Measurements from ENCODE around the gene RNU6-8. TPM values are rescaled to one million over a fixed set of nuclear protein-coding genes. Genes with fewer than 3 reads are reported as not detected.

RNU6-8 gene
- total RNA-seq, 2 donors from 2014 or later, result not detected

DNA sequence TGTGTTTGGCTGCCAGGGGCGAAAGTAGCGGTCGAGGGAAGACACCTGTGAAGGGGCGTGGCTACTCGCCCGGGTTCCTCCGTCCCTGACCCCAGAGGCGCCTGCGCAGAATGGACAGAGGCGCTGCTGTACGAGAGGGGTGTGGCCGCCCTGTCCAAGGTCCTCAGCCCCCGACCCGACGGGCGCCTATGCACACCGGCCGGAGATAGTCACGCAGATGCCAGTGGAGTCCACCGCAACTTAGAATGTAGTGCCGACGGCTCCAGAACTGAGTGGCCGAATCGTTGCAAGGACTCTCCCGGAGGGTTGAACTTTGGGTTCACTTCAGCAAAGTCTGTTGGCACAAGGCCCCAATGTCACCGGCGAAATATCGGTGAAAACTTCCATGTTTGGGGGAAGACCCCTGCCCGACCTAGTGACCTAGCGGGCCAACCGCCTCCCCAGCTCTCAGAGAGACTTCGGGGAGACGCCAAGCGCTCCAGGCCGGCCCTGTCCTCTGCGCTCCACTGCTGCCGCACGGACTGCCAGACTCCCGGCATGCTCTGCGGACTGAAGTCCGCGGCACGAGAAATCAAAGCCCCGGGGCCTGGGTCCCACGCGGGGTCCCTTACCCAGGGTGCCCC is 1.8 kb downstream of the RNU6-8 start:
- peaks cover 3% of the 10 kb centered on the region for H3K4me1 ChIP-seq
- peak; percentile 92 for DNase-seq
- H3K9me3 ChIP-seq, result no peaks in the 10 kb centered on the region
- H3K9ac ChIP-seq (ENCODE audit: low read depth in 2 of 2, low read length in 2 of 2), result peak overlapping the region; percentile 40 to 77
- H3K27me3 ChIP-seq, result no peaks in the 10 kb centered on the region
- peak overlapping the region; percentile 35 for H3K27ac ChIP-seq
- no peaks in the 10 kb centered on the region for H3K36me3 ChIP-seq
- intact Hi-C loops (cut with DNase I), result loop anchor here (5.0 kb wide), 1 partner anchor 124 kb away; the partner anchor contains the start of gene ARHGAP5
- TF ChIP-seq CTCF (IDR thresholded peaks at IDR 0.05), result no peak
- H3K4me3 ChIP-seq, result peak overlapping the region; percentile 46

DNA sequence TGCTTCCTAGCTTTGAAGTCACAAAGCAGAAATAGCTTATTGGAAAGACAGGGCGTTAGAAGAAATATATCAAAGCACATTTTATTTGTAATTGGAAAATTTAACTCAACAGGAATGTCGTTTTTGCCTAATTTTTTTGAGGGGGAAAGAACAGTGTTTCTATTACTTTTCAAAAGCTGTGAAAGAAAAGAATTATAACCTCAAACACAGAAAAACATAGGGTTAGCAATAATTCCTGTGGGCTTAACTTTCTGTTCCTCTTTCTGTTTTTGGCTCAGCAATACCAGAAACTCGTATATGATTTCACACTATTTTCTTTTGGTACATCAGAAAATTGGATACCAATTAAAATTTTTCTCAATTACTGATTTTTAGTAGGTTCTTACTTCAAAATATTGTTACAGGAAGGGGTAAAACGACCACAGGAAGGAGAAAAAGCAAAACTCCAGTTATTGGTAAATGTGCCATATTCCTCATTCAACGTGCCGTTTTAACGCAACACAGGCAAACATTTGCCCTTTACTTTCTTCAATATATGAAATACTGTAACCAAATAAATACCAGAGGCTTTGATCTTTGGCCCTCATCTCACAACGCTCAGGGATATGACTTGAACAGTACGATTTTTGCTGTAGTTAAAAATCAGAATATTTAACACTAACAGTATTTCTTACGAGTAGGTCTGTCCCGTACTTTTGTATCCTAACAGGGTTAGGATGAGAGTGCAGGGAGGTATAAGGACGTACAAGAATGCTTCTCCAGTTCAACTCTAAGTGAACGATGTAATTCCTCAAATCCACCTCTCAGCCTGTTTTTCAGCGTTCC is 2.5 kb downstream of the RNU6-8 start:
- DNase-seq, result no peak
- peak overlapping the region; percentile 46 for H3K4me3 ChIP-seq
- no peaks in the 10 kb centered on the region for H3K36me3 ChIP-seq
- peak overlapping the region; percentile 35 for H3K27ac ChIP-seq
- no peaks in the 10 kb centered on the region for H3K9me3 ChIP-seq
- H3K9ac ChIP-seq (ENCODE audit: low read depth in 2 of 2, low read length in 2 of 2), result peak overlapping the region; percentile 40 to 77
- H3K4me1 ChIP-seq, result peaks cover 3% of the 10 kb centered on the region
- intact Hi-C loops (cut with DNase I), result loop anchor here (5.0 kb wide), 1 partner anchor 123 kb away; the partner anchor contains the start of gene ARHGAP5
- no peaks in the 10 kb centered on the region for H3K27me3 ChIP-seq
- TF ChIP-seq CTCF (IDR thresholded peaks at IDR 0.05), result no peak

GRCh38 chr14:32197919-32198318 is 5.2 kb downstream of the RNU6-8 start:
- Histone ChIP-seq H3K9me3 (no peaks in the 10 kb centered on the region), H3K27ac (no peak overlapping the region), H3K4me1 (peaks cover 3% of the 10 kb centered on the region), H3K4me3 (no peak overlapping the region), H3K9ac (ENCODE audit: low read depth in 2 of 2, low read length in 2 of 2) (no peak overlapping the region), H3K27me3 (no peaks in the 10 kb centered on the region), H3K36me3 (no peaks in the 10 kb centered on the region)
- no peak for TF ChIP-seq CTCF (IDR thresholded peaks at IDR 0.05)
- DNase-seq, result no peak
- intact Hi-C loops (cut with DNase I), result no loop called here

DNA sequence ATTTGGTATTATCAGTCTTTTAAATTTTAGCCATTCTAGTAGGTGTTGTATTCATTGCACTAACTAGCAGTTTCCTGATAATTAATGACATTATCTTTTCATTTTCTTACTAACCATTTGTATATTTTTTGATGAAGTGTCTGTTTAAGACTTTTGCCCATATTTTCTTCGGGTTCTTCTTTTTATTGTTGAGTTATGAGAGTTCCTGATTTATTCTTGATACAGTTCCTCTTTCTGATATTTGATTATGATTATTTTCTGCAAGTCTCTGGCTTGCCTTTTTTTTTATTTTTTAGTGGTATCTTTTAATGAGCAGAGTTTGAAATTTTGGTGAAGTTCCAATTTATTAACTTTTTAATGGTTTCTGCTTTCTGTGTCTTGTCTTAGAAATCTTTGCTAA is 7.4 kb downstream of the RNU6-8 start:
- intact Hi-C loops (cut with DNase I), result no loop called here
- Histone ChIP-seq H3K9me3 (no peaks in the 10 kb centered on the region), H3K27ac (no peak overlapping the region), H3K27me3 (no peaks in the 10 kb centered on the region), H3K4me1 (no peaks in the 10 kb centered on the region), H3K4me3 (no peak overlapping the region), H3K9ac (ENCODE audit: low read depth in 2 of 2, low read length in 2 of 2) (no peak overlapping the region), H3K36me3 (no peaks in the 10 kb centered on the region)
- no peak for TF ChIP-seq CTCF (IDR thresholded peaks at IDR 0.05)
- no peak for DNase-seq

DNA sequence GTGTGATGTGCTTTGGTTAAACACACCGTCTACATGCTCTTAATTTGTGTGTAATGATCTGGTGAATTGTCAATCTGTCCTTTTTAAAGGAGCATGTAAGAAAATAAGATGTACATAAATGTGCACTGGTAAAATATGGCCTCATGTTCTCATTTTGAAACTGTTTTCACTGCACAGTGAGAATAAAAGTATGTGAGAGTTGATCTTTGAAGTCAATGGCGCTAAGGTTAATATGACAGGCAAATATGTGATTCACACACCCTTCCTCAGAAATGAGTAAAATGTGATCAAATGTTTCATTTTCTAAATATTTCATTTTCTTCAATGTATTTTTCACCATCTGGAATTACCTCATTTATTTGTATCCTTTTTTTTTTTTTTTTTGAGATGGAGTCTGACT is 9.5 kb downstream of the RNU6-8 start:
- Histone ChIP-seq H3K9ac (ENCODE audit: low read depth in 2 of 2, low read length in 2 of 2) (no peak overlapping the region), H3K36me3 (no peaks in the 10 kb centered on the region), H3K4me1 (no peaks in the 10 kb centered on the region), H3K27ac (no peak overlapping the region), H3K27me3 (no peaks in the 10 kb centered on the region), H3K9me3 (no peaks in the 10 kb centered on the region), H3K4me3 (no peak overlapping the region)
- DNase-seq, result no peak
- no peak for TF ChIP-seq CTCF (IDR thresholded peaks at IDR 0.05)
- intact Hi-C loops (cut with DNase I), result no loop called here
